ENCODE results near the gene SMARCC2. TPM values are rescaled to one million over a fixed set of nuclear protein-coding genes. Genes with fewer than 3 reads are reported as not detected.

SMARCC2 gene
- polyA plus RNA-seq, 3 donors = 22.2 to 63.7 (median 43.5) TPM

GRCh38 chr12:56193025-56193578, 3.8 kb upstream of the SMARCC2 start:
- Histone ChIP-seq H3K79me2 (ENCODE audit: insufficient read depth, low read length) (peaks cover 11% of the 10 kb centered on the region), H3K36me3 (replicated peaks in 1 of 2; ENCODE audit: control insufficient read depth in 1 of 2, insufficient read depth in 2 of 2, low read length in 2 of 2) (no peaks in the 10 kb centered on the region), H3K27me3 (ENCODE audit: control insufficient read depth in 2 of 2, insufficient read depth in 2 of 2, low read length in 2 of 2) (no peaks in the 10 kb centered on the region), H3K27ac (ENCODE audit: low read depth in 1 of 2, low read length in 2 of 2) (no peak overlapping the region), H4K20me1 (ENCODE audit: insufficient read depth, low read length) (peaks cover 1% of the 10 kb centered on the region), H2AFZ (ENCODE audit: insufficient read depth, low read depth, low read length, poor library complexity, severe bottlenecking) (peak overlapping the region; percentile 88), H3K9ac (ENCODE audit: insufficient read depth, low read length, poor library complexity, severe bottlenecking) (no peak overlapping the region), H3K4me2 (replicated peaks; ENCODE audit: extremely low read depth, low read length, poor library complexity, severe bottlenecking) (no peak overlapping the region), H3K4me3 (replicated peaks in 1 of 3; ENCODE audit: low read depth in 2 of 3, low read length in 3 of 3) (no peak overlapping the region), H3K4me1 (ENCODE audit: control insufficient read depth in 1 of 2, insufficient read depth in 2 of 2, low read length in 2 of 2) (peaks cover 18 to 22% of the 10 kb centered on the region in 2 donors), H3K9me3 (replicated peaks in 1 of 2; ENCODE audit: control insufficient read depth in 1 of 2, insufficient read depth in 1 of 2, low read length in 2 of 2) (no peaks in the 10 kb centered on the region)
- TF ChIP-seq, protein P1, sequence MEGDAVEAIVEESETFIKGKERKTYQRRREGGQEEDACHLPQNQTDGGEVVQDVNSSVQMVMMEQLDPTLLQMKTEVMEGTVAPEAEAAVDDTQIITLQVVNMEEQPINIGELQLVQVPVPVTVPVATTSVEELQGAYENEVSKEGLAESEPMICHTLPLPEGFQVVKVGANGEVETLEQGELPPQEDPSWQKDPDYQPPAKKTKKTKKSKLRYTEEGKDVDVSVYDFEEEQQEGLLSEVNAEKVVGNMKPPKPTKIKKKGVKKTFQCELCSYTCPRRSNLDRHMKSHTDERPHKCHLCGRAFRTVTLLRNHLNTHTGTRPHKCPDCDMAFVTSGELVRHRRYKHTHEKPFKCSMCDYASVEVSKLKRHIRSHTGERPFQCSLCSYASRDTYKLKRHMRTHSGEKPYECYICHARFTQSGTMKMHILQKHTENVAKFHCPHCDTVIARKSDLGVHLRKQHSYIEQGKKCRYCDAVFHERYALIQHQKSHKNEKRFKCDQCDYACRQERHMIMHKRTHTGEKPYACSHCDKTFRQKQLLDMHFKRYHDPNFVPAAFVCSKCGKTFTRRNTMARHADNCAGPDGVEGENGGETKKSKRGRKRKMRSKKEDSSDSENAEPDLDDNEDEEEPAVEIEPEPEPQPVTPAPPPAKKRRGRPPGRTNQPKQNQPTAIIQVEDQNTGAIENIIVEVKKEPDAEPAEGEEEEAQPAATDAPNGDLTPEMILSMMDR (IDR thresholded peaks at IDR 0.05) = peak; percentile 78
- H3K9me3 Mint-ChIP-seq = no peaks in the 10 kb centered on the region
- peak; percentile 70 to 87 (median 79) for DNase-seq
- no peaks in the 10 kb centered on the region for H3K27me3 Mint-ChIP-seq (ENCODE audit: low read depth in 3 of 3)
- no peak overlapping the region for H3K4me3 Mint-ChIP-seq
- peak overlapping the region in 5 of 7 donors; percentile 6 to 78 (median 29) for H3K27ac Mint-ChIP-seq
- H3K4me1 Mint-ChIP-seq = peaks cover 26% of the 10 kb centered on the region
- intact Hi-C loops (cut with micrococcal nuclease) = loop anchor here (10.0 kb wide), 2 partner anchors 62 to 272 kb away; partner anchors contain the start of genes SPRYD4 (in 2 of the 2) and ANKRD52 (in 1 of the 2)
- 80% methylated on average over 1 of the region's 1 CpG for WGBS (ENCODE audit: insufficient coverage)
- H3K36me3 Mint-ChIP-seq = no peaks in the 10 kb centered on the region

DNA sequence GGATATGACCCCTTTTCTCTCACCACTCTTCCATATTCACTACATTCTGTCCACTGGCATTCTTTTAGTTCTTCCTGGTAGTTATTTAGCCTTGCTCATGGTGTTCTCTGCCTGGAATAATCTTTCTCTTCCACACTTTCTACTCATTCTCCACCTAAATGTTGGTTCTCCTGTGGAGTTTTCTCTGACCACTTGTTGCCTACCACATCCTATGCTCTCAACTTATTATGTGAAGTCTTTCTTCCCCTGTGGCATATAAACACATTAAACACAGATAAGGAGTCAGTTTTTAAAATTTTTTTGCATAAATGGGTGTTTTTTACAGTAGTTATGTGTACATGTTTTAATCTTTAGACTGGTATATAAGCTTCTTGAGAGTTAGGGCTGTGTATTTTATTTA, 3.3 kb upstream of the SMARCC2 start:
- no peaks in the 10 kb centered on the region for H3K36me3 ChIP-seq (replicated peaks in 1 of 2; ENCODE audit: control insufficient read depth in 1 of 2, insufficient read depth in 2 of 2, low read length in 2 of 2)
- no peak overlapping the region for H3K27ac Mint-ChIP-seq
- H3K4me2 ChIP-seq (replicated peaks; ENCODE audit: extremely low read depth, low read length, poor library complexity, severe bottlenecking) = no peak overlapping the region
- H3K79me2 ChIP-seq (ENCODE audit: insufficient read depth, low read length) = peaks cover 16% of the 10 kb centered on the region
- DNase-seq = no peak
- no peaks in the 10 kb centered on the region for H3K27me3 ChIP-seq (ENCODE audit: control insufficient read depth in 2 of 2, insufficient read depth in 2 of 2, low read length in 2 of 2)
- no peaks in the 10 kb centered on the region for H3K9me3 Mint-ChIP-seq
- peaks cover 6% of the 10 kb centered on the region for H4K20me1 ChIP-seq (ENCODE audit: insufficient read depth, low read length)
- intact Hi-C loops (cut with micrococcal nuclease) = loop anchor here (10.0 kb wide), 2 partner anchors 62 to 272 kb away; partner anchors contain the start of genes SPRYD4 (in 2 of the 2) and ANKRD52 (in 1 of the 2)
- no peak overlapping the region for H3K27ac ChIP-seq (ENCODE audit: low read depth in 1 of 2, low read length in 2 of 2)
- peak overlapping the region; percentile 18 for H2AFZ ChIP-seq (ENCODE audit: insufficient read depth, low read depth, low read length, poor library complexity, severe bottlenecking)
- peaks cover 23 to 27% of the 10 kb centered on the region in 2 donors for H3K4me1 ChIP-seq (ENCODE audit: control insufficient read depth in 1 of 2, insufficient read depth in 2 of 2, low read length in 2 of 2)
- H3K9me3 ChIP-seq (replicated peaks in 1 of 2; ENCODE audit: control insufficient read depth in 1 of 2, insufficient read depth in 1 of 2, low read length in 2 of 2) = no peaks in the 10 kb centered on the region
- no peak overlapping the region for H3K4me3 ChIP-seq (replicated peaks in 1 of 3; ENCODE audit: low read depth in 2 of 3, low read length in 3 of 3)
- no peak overlapping the region for H3K9ac ChIP-seq (ENCODE audit: insufficient read depth, low read length, poor library complexity, severe bottlenecking)
- TF ChIP-seq, protein P1 (IDR thresholded peaks at IDR 0.05) = no peak
- H3K36me3 Mint-ChIP-seq = no peaks in the 10 kb centered on the region
- no peak overlapping the region for H3K4me3 Mint-ChIP-seq
- H3K27me3 Mint-ChIP-seq (ENCODE audit: low read depth in 3 of 3) = no peaks in the 10 kb centered on the region
- peaks cover 32% of the 10 kb centered on the region for H3K4me1 Mint-ChIP-seq

Measured in CD14-positive monocyte (primary cell).